GM18520 (cell line): ENCODE measurements around the gene FGF21.

Experiments used
- ATAC-seq: cut with Tn5 transposase; IDR thresholded peaks from one replicate; pipeline ENCODE4 v1.9.1; 2021; ENCODE audit not compliant: unreplicated experiment

Gene FGF21

DNA sequence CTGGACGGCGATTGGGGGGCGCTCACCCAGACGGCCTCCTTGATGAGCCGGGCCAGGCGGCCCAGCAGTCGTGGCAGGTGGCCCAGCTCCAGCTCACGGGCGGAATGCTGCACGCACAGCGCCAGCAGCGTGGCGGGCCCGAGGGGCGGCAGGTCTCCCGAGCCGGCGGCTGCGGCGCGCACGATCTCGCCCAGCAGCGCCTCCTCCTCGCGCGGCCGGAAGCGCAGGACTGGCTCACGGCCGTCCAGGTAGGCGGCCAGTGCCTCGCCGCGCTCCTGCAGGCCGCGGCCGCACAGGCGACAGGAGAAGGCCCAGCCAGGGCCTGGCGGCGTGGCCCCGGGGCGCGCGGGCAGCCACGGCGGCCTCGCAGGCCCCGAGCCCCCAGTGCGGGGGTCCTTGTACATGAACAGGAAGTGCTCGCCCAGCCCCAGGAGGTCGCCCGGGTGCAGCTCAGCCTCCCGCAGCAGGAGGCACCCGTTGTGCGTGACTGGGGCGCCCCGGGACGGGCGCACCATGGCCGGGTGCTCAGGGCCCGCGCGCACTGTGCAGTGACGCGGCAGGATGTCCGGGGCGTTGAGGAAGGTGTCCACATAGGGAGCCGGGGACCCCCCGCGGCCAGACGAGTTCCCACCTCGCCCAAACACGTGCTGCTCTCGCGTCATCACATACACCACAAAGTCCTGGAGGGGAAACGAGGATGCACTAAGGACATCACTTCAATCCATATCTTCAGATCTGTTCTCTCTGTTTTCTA, 26.2 kb upstream of the FGF21 start:
- ATAC-seq = no peak

- ATAC-seq = no peak
Measured at GRCh38 chr19:48731452-48731851, 23.9 kb upstream of the FGF21 start.

GRCh38 chr19:48734625-48735024, 20.7 kb upstream of the FGF21 start:
- no peak for ATAC-seq

DNA sequence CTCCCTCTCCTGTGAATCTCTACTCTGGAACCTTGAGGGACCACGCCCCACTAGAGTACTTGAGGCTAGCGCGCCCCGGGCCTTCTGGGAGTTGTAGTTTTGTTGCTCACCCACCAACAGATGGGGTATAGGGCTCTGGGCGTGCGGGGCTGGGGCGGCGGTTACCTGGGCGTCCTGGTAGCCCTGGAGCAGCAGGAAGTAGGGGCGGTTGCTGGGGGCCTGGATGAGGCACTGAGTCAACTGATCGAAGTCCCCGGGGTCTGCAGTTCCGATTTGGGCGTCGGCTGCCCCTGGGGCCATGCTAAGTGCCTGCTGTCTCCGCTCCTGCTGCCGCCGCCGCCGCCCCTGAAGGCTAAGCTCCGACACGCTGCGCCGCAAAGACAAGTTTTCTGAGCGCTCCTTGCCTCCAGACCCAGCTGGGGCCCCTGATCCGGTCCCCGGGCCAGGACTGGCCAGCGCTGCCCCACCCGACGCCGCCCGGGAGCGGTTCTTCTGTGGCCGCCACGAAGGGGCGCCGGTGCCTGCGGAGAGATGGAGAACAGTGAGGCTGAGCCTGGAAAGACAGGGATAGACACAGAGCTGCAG, 20.2 kb upstream of the FGF21 start:
- ATAC-seq = no peak

DNA sequence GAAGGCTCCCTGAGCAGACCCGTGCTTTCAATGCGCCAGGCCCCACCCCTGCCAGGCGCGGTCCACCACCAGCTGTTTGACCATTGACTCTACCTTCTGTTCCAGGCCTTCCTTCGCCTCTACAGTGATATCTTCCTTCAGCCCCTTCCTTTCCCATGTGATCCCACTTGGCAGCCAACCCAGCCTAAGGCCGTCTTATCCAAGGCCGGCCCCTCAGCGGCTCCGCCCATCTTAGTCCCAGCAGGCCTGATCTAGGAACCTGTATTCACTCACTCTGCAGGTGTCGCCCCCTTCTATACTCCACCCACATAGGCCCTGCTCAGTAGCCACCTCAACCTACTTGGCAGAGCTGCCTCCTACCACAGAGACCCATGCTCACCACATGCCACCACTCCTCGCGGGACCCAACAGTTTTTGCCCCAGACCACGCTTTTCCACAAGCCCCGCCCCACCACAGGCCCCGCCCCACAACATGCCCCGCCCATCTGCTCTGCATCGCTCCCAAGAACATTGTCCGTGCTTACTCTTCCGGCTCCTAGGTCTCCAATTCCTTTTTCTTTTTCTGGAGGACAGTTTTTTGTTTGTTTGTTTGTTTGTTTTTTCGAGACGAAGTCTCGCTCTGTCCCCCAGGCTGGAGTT, 17.8 kb upstream of the FGF21 start:
- no peak for ATAC-seq

DNA sequence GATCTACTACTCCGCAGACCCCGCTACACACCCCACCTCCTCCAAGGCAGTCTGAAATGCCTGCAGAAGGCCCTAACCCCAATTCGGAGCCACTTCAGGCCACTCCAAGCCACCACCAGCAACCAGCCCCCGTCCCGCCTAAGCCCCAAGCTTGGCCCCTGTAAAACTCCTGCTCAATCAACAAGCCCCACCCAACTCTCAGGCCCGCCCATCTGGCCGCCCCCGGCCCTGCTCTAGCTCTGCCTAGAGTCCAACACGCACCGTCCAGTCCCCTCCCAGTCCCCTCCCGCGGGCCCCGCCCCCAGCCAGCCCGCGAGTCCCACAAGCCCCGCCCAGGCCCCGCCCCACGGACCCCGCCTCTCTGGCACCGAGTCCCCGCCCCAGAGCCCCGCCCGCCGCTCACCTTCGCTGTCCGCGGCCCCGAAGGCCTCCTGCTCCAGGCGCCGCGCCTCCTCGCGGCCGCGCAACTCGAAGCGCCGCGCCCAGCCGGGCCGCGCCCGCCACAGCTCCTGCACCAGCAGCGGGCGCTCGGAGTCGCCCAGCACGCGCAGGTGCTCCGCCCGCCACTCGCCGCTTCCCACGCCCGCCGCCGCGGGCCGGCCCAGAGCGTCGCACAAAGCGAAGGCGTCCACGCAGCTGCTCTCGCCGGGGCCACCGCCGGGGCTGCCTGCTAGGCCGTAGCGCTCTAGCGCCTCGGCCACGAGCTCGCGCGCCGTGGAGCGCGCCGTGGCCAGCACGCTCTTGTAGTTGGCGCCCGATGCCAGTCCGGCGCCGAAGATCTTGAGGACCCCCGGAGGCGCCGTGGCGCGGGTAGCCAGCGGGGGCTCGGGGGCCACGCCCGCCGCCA, 16.5 kb upstream of the FGF21 start:
- peak; percentile 85 for ATAC-seq

DNA sequence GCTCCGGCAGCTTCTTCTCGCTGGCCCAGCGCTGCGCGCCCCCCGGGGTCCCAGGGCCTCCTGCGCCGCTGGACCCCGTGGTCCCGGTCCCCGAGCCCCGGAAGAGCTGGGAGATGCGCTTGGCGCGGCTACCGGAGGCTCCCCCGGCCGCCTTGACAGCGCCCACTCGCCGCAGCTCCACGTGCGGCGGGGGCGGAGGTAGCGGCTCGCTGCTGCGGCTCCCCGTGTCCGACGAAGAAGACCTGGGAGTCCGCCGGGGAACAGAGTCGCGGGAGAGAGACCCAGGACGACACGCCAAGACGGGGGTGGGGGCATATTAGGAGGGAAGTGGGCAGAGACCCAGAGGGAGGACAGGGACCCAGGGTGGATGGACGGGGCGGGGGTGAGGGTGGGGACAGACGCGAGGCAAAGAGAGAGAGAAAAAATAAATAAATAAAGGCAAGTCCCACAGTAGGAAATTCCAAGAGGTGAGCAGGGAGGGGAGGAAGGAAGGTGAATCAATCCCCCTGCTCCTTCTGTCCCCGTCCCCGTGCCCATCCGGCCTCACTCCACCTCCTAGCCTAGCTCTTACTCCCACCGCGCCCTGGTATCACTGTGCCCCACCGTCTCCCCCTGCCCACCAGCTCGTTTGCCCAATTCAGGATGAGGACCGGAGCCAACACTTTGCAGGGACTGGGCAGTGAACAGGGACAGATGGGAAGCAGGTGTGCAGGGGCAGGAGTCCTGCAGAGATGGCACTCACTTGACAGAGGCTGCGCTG, 15.7 kb upstream of the FGF21 start:
- no peak for ATAC-seq

GRCh38 chr19:48740164-48740972, 15.0 kb upstream of the FGF21 start, which contains the start of gene RASIP1:
TSS of gene RASIP1 (minus strand) at chr19:48740610. CDS start at chr19:48740282, 328 bp downstream.
- ATAC-seq = no peak

- ATAC-seq = no peak
Measured at GRCh38 chr19:48741129-48741999, 14.0 kb upstream of the FGF21 start.

GRCh38 chr19:48742096-48742495, 13.2 kb upstream of the FGF21 start:
- ATAC-seq = no peak

GRCh38 chr19:48745208-48745995, 9.9 kb upstream of the FGF21 start:
- ATAC-seq = no peak

GRCh38 chr19:48746110-48746509, 9.2 kb upstream of the FGF21 start:
- no peak for ATAC-seq

GRCh38 chr19:48746738-48747575, 8.4 kb upstream of the FGF21 start, which contains the start of gene IZUMO1:
TSS of gene IZUMO1 (minus strand) at chr19:48746909. CDS start at chr19:48745859, 1,050 bp downstream.
- no peak for ATAC-seq

GRCh38 chr19:48749571-48750198, 5.6 kb upstream of the FGF21 start:
- ATAC-seq = no peak

DNA sequence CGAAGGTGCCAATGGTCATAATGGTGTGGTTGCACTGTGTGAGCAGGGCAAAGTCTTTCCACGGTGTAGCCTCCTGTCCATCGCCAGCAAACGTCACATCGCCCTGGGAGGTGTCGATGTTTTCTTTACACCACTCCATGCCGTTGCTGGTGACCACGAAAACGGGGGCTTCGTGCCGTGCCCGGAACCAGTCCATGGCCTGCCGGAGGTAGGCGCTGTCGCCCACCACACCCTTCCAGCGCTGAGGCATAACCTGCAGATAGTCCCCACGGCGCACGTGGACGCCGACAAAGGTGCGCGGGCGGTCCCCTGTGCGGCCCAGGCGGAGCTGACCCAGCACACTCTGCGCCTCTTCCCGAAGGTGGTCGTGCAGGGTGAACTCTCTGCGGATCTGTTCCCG, 5.0 kb upstream of the FGF21 start:
- no peak for ATAC-seq

DNA sequence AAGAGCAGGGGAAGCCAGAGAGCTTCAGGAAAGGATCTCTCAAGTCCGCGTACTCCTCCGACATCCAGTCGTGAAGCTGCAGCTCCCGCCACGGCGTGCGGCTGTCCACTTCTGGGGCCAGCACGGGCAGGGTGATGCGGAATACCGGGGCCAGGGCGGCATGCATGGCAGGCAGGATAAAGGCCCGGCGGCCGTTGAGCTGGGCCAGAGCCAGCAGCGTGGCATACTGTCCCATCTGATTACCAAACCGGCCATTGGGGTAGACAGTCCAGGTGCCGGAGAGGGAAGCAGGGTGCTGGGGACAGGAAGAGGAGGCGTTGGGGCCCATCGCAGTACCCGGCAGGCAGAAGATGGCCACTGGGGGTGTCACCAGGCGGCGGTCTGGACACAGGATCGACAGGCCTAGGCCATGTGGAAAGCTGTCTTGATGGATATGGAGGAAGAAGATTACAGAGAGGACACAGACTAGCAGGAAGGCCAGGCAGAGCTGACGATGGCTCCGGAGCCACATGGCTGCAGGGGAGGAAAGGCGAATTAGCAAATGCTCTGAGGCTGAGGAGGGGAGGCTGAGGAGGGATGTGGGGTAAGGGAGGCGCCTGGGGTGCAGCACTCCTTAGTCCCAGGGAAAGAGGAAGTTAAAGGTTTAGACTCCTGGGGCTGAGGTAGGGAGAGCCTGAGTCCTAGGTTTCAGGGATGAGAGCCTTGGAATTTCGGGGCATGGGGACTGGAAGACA, 4.4 kb upstream of the FGF21 start:
- ATAC-seq = no peak
